HTR-8/SVneo (cell line): Measurements from ENCODE around the gene RAB26.
A peak's percentile ranks its signal among the peaks of the same experiment; 100 is the strongest.

ENCODE experiments used
- DNase-seq: peaks from one replicate; pipeline ENCODE4 v3.0.0; 2011; ENCODE audit warnings: low spot score, mixed read lengths; ENCODE audit not compliant: insufficient read length
- FAIRE-seq: peaks from 2 replicates; lab custom pipeline; 2011; peaks lifted over from hg19 to GRCh38; lab: Jason Lieb, UNC

The RAB26 gene

GRCh38 chr16:2156849-2157224 is 8.4 kb downstream of the RAB26 start:
- no peak for DNase-seq
- FAIRE-seq, result no peak

GRCh38 chr16:2157480-2158261 is 9.2 kb downstream of the RAB26 start:
- DNase-seq (no peak), FAIRE-seq (no peak)

GRCh38 chr16:2158262-2158638 is 9.8 kb downstream of the RAB26 start:
- no peak for FAIRE-seq
- no peak for DNase-seq

GRCh38 chr16:2159175-2159838 is 10.9 kb downstream of the RAB26 start:
- no peak for DNase-seq
- no peak for FAIRE-seq

- FAIRE-seq (no peak), DNase-seq (no peak)
These were observed 12.6 kb downstream of the RAB26 start for GRCh38 chr16:2160915-2161551.

GRCh38 chr16:2161911-2162310 is 13.5 kb downstream of the RAB26 start:
- DNase-seq (no peak), FAIRE-seq (no peak)

- FAIRE-seq (no peak), DNase-seq (no peak)
These were observed 14.3 kb downstream of the RAB26 start for GRCh38 chr16:2162676-2163118.

GRCh38 chr16:2163211-2163881 is 14.9 kb downstream of the RAB26 start:
- no peak for DNase-seq
- FAIRE-seq, result no peak

- no peak for DNase-seq
- FAIRE-seq, result no peak
These were observed 17.4 kb downstream of the RAB26 start for GRCh38 chr16:2165861-2166260.

- FAIRE-seq, result peak; percentile 13
- no peak for DNase-seq
These were observed 18.0 kb downstream of the RAB26 start for GRCh38 chr16:2166263-2167067.

- no peak for DNase-seq
- no peak for FAIRE-seq
These were observed 18.7 kb downstream of the RAB26 start for GRCh38 chr16:2167068-2167638.

GRCh38 chr16:2170080-2170479 is 21.7 kb downstream of the RAB26 start:
- FAIRE-seq (no peak), DNase-seq (no peak)

- no peak for DNase-seq
- no peak for FAIRE-seq
These were observed 22.4 kb downstream of the RAB26 start for GRCh38 chr16:2170587-2171435.

- DNase-seq (no peak), FAIRE-seq (no peak)
These were observed 23.3 kb downstream of the RAB26 start for GRCh38 chr16:2171601-2172178.

GRCh38 chr16:2172688-2173335 is 24.4 kb downstream of the RAB26 start:
- no peak for FAIRE-seq

GRCh38 chr16:2173366-2173765 is 24.9 kb downstream of the RAB26 start:
- FAIRE-seq (no peak), DNase-seq (no peak)

More at GRCh38 chr16:2172688-2173335, 24.4 kb downstream of the RAB26 start:
- DNase-seq, result no peak

GRCh38 chr16:2173916-2174315 is 25.5 kb downstream of the RAB26 start:
- DNase-seq, result no peak
- no peak for FAIRE-seq
